Panc1 (cell line): ENCODE results near the gene SH2D3C. TPM values are rescaled to one million over a fixed set of nuclear protein-coding genes. Genes with fewer than 3 reads are reported as not detected.

Experiments
- ATAC-seq: fragments of 200-7000 bp; cut with Tn5 transposase; 2 replicates; pipeline ENCODE4 v1.9.1; 2020; ENCODE audit warnings: mild to moderate bottlenecking, moderate library complexity
- BruUV-seq: library from RNA; stranded (reverse); fragments of 400-500 nt; replicated peaks from 2 replicates; lab custom pipeline; 2021; lab: Mats Ljungman, UMichigan
- CTCF ChIA-PET: fragments of 300-600 bp; sonication (Branson Sonifier 250); formaldehyde crosslinking; loops from one replicate; lab custom pipeline; 2022; ENCODE audit warnings: antibody characterized with exemption; lab: Charles Lee
- POLR2A ChIA-PET: fragments of 300-600 bp; sonication (Branson Sonifier 250); formaldehyde crosslinking; loops from one replicate; lab custom pipeline; 2022; ENCODE audit warnings: antibody characterized with exemption; lab: Charles Lee
- DNase-seq: peaks from one replicate; pipeline ENCODE4 v3.0.0-alpha.2; 2010; ENCODE audit warnings: low read depth, low spot score
- H3K27ac ChIP-seq: 2 replicates; pipeline ENCODE4 v1.5.1; 2011; ENCODE audit warnings: mild to moderate bottlenecking, low read length, inconsistent platforms
- H3K27me3 ChIP-seq: fragments of 200-500 bp; sonication (Bioruptor generic); 2 replicates; pipeline ENCODE4 v1.6.0; 2014; ENCODE audit warnings: low read length, inconsistent platforms; ENCODE audit not compliant: control insufficient read depth, insufficient read depth
- H3K36me3 ChIP-seq: fragments of 200-500 bp; sonication (Bioruptor generic); 2 replicates; pipeline ENCODE4 v1.5.1; 2014; ENCODE audit warnings: inconsistent platforms, mild to moderate bottlenecking, low read length, moderate library complexity; ENCODE audit not compliant: control insufficient read depth, insufficient read depth
- H3K4me1 ChIP-seq: 2 replicates; pipeline ENCODE4 v1.5.1; 2011; ENCODE audit warnings: inconsistent platforms, mild to moderate bottlenecking, low read length, moderate library complexity; ENCODE audit not compliant: control insufficient read depth, insufficient read depth
- H3K4me3 ChIP-seq, 2 experiments: 2 replicates each; pipeline ENCODE4 v1.5.1; 2011 to 2012; ENCODE audit warnings: low read depth in 2 of 2, low read length in 2 of 2, mild to moderate bottlenecking in 2 of 2, inconsistent platforms in 1 of 2, moderate library complexity in 1 of 2
- H3K9me3 ChIP-seq: fragments of 200-500 bp; sonication (Bioruptor generic); 2 replicates; pipeline ENCODE4 v1.5.1; 2014; ENCODE audit warnings: low read depth, mild to moderate bottlenecking, inconsistent platforms, low read length, moderate library complexity; ENCODE audit not compliant: control insufficient read depth, insufficient read depth
- CTCF ChIP-seq: fragments of 450-650 bp; IDR thresholded peaks from 2 replicates; pipeline ENCODE4 v1.5.1; 2017; ENCODE audit warnings: mild to moderate bottlenecking
- POLR2AphosphoS5 ChIP-seq: IDR thresholded peaks from 2 replicates; pipeline ENCODE4 v1.6.1; 2012; ENCODE audit warnings: mild to moderate bottlenecking, low read depth, low read length, moderate library complexity
- REST ChIP-seq, 2 experiments: IDR thresholded peaks; 2 replicates each; pipeline ENCODE4 v1.6.1; 2011 to 2012; ENCODE audit warnings: low read depth in 2 of 2, control low read depth in 1 of 2, low read length in 1 of 2, mild to moderate bottlenecking in 1 of 2, moderate library complexity in 1 of 2; ENCODE audit not compliant: insufficient read depth in 1 of 2
- SIN3A ChIP-seq: IDR thresholded peaks from 2 replicates; pipeline ENCODE4 v1.6.1; 2012; ENCODE audit warnings: low read depth, mild to moderate bottlenecking, low read length, moderate library complexity, borderline replicate concordance; ENCODE audit not compliant: insufficient read depth
- TCF7L2 ChIP-seq: IDR thresholded peaks from 2 replicates; pipeline ENCODE4 v1.6.1; 2011; ENCODE audit warnings: mild to moderate bottlenecking, low read depth, low read length, inconsistent platforms
- in situ Hi-C: cut with HindIII; loops from 2 replicates; pipeline ENCODE4 v1.10.0; 2016; ENCODE audit warnings: low sequenced_read_pairs, low pct_unique_long_range_greater_than_20kb
- intact Hi-C: fragments of 100-400 bp; cut with micrococcal nuclease; formaldehyde crosslinking; loops from one replicate; pipeline ENCODE4 v1.10.0; 2022; ENCODE audit not compliant: unreplicated experiment
- total RNA-seq: library from RNA; stranded (reverse); gene quantifications from one replicate; pipeline ENCODE4 v1.2.1, GENCODE V29; 2021; ENCODE audit not compliant: unreplicated experiment

SH2D3C gene
- total RNA-seq, 1 experiment from 2014 or later, result 0.49 TPM

- ATAC-seq (no peak), DNase-seq (no peak)
- Histone ChIP-seq H3K4me3 (no peak overlapping the region), H3K27me3 (no peaks in the 10 kb centered on the region), H3K9me3 (no peaks in the 10 kb centered on the region), H3K36me3 (no peaks in the 10 kb centered on the region), H3K4me1 (no peaks in the 10 kb centered on the region), H3K27ac (no peak overlapping the region)
- CTCF ChIA-PET, result no interaction called here
- intact Hi-C loops, result no loop called here
- in situ Hi-C loops, result no loop called here
- no TSS peak for BruUV-seq
- TF ChIP-seq SIN3A, result no peak
- no peak for TF ChIP-seq POLR2AphosphoS5
- TF ChIP-seq CTCF, result no peak
- no peak for TF ChIP-seq TCF7L2
- no peak for TF ChIP-seq REST (IDR thresholded peaks at IDR 0.05; ENCODE audit: insufficient read depth in 1 of 2, low read depth in 2 of 2, low read length in 1 of 2)
- POLR2A ChIA-PET, result no interaction called here
Measured at GRCh38 chr9:127746959-127747569, 31.4 kb downstream of the SH2D3C start.

GRCh38 chr9:127744398-127745110 lies 33.9 kb downstream of the SH2D3C start:
- in situ Hi-C loops (no loop called here), intact Hi-C loops (loop anchor here (5.0 kb wide), 1 partner anchor 178 kb away; no protein-coding TSS in a partner anchor)
- Histone ChIP-seq H3K27me3 (no peaks in the 10 kb centered on the region), H3K4me3 (no peak overlapping the region), H3K9me3 (no peaks in the 10 kb centered on the region), H3K27ac (no peak overlapping the region), H3K4me1 (no peaks in the 10 kb centered on the region), H3K36me3 (no peaks in the 10 kb centered on the region)
- no peak for ATAC-seq
- TF ChIP-seq POLR2AphosphoS5, result no peak
- no peak for TF ChIP-seq CTCF
- ChIA-PET POLR2A (no interaction called here), CTCF (interaction anchor here (0.6 to 0.7 kb wide), 2 partner anchors 126 to 166 kb away, joined by 3 read pairs; no protein-coding TSS in a partner anchor)
- no peak for DNase-seq
- BruUV-seq, result no TSS peak
